Testis (tissue), 2 donors: ENCODE measurements around the gene AKAP12.

ENCODE experiments used
- POLR2A ChIP-seq: fragments of 450-650 bp; IDR thresholded peaks from one replicate; pipeline ENCODE4 v1.6.1; 2017; ENCODE audit warnings: antibody characterized with exemption, mild to moderate bottlenecking, moderate library complexity
- TF ChIP-seq, protein P1 (sequence below), 3 experiments: fragments of 450-650 bp in 2 of 3; fragments of 200-600 bp in 1 of 3; sonication (generic) in 1 of 3; IDR thresholded peaks; one replicate each; pipeline ENCODE4 v1.5.1; 2016 to 2019; ENCODE audit warnings: antibody characterized with exemption in 3 of 3, mild to moderate bottlenecking in 2 of 3, moderate library complexity in 1 of 3

DNA sequence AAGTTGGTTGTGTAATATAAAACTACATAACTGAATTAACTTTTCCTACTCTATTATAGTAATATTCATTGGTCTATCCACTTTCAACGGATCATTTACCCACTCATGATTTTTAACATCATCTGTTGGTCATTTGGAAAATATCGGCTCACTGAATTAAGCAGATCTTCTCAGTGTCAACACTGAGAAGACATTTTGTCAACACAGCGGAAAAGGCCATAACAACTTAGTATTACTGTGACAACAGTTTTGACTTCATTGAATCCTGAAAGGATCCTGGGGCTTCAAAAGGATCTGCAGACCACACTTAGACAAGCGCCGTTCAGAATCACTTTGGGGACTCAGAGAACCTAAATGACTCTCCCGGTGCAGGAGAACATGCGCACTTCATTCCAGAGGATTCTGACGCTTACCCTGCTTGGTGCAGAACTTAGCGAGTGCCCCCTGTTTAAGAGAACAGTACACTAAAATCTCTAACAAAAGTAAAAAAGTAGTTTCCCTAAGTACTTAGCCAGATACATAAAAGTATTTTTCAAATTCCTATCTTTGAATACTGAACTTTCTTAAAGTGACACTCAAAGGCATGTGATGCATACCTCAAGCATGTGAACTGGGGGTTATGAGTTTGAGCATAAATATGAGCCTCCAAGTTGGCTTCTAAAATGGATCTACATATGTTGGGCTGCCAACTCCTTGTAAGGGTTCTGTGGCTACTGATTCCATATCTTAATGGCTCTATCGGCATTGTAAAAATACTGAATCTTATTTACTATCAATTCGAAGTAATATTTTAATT is 147.6 kb downstream of the AKAP12 start:
- TF ChIP-seq, protein P1, sequence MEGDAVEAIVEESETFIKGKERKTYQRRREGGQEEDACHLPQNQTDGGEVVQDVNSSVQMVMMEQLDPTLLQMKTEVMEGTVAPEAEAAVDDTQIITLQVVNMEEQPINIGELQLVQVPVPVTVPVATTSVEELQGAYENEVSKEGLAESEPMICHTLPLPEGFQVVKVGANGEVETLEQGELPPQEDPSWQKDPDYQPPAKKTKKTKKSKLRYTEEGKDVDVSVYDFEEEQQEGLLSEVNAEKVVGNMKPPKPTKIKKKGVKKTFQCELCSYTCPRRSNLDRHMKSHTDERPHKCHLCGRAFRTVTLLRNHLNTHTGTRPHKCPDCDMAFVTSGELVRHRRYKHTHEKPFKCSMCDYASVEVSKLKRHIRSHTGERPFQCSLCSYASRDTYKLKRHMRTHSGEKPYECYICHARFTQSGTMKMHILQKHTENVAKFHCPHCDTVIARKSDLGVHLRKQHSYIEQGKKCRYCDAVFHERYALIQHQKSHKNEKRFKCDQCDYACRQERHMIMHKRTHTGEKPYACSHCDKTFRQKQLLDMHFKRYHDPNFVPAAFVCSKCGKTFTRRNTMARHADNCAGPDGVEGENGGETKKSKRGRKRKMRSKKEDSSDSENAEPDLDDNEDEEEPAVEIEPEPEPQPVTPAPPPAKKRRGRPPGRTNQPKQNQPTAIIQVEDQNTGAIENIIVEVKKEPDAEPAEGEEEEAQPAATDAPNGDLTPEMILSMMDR (IDR thresholded peaks at IDR 0.05) = no peak
- TF ChIP-seq POLR2A = no peak
